ENCODE data around the gene TADA1. TPM values are rescaled to one million over a fixed set of nuclear protein-coding genes. Genes with fewer than 3 reads are reported as not detected.

Gene TADA1
- total RNA-seq, 4 donors from 2014 or later, result 10.4 to 16.6 (median 13.1) TPM

GRCh38 chr1:166827426-166827825 is 48.6 kb downstream of the TADA1 start:
- no peaks in the 10 kb centered on the region for H3K4me1 ChIP-seq
- H3K27ac ChIP-seq, result no peak overlapping the region
- DNase-seq (ENCODE audit: low spot score in 2 of 2), result no peak
- H3K27me3 ChIP-seq, result no peaks in the 10 kb centered on the region
- peaks cover 0 to 29% (median 0%) of the 10 kb centered on the region in 4 donors for H3K9me3 ChIP-seq
- no peaks in the 10 kb centered on the region for H3K36me3 ChIP-seq
- TF ChIP-seq EP300 (IDR thresholded peaks at IDR 0.05), result no peak
- no peak for TF ChIP-seq CTCF (IDR thresholded peaks at IDR 0.05)
- no peak for TF ChIP-seq POLR2A (IDR thresholded peaks at IDR 0.05)
- no peak overlapping the region for H3K4me3 ChIP-seq

GRCh38 chr1:166822385-166822784 is 53.7 kb downstream of the TADA1 start:
- Histone ChIP-seq H3K27ac (no peak overlapping the region), H3K9me3 (peaks cover 0 to 25% (median 0%) of the 10 kb centered on the region in 4 donors), H3K4me1 (no peaks in the 10 kb centered on the region), H3K27me3 (no peaks in the 10 kb centered on the region), H3K36me3 (no peaks in the 10 kb centered on the region), H3K4me3 (no peak overlapping the region)
- no peak for DNase-seq (ENCODE audit: low spot score in 2 of 2)
- WGBS, 2 donors, result 61 to 63% methylated on average over 7 of the region's 7 CpGs
- TF ChIP-seq POLR2A (IDR thresholded peaks at IDR 0.05) (no peak), CTCF (IDR thresholded peaks at IDR 0.05) (no peak), EP300 (IDR thresholded peaks at IDR 0.05) (no peak)

GRCh38 chr1:166819974-166820373 is 56.1 kb downstream of the TADA1 start:
- Histone ChIP-seq H3K9me3 (peaks cover 0 to 25% (median 0%) of the 10 kb centered on the region in 4 donors), H3K4me1 (no peaks in the 10 kb centered on the region), H3K4me3 (no peak overlapping the region), H3K27ac (no peak overlapping the region), H3K36me3 (no peaks in the 10 kb centered on the region), H3K27me3 (no peaks in the 10 kb centered on the region)
- 69 to 77% methylated on average over 2 of the region's 2 CpGs for WGBS, 2 donors
- DNase-seq (ENCODE audit: low spot score in 2 of 2), result no peak
- TF ChIP-seq EP300 (IDR thresholded peaks at IDR 0.05) (no peak), POLR2A (IDR thresholded peaks at IDR 0.05) (no peak), CTCF (IDR thresholded peaks at IDR 0.05) (no peak)

GRCh38 chr1:166814611-166815010 is 61.5 kb downstream of the TADA1 start:
- no peaks in the 10 kb centered on the region for H3K4me1 ChIP-seq
- no peak overlapping the region for H3K27ac ChIP-seq
- 54 to 59% methylated on average over 2 of the region's 2 CpGs for WGBS, 2 donors
- H3K9me3 ChIP-seq, result peaks cover 0 to 8% (median 0%) of the 10 kb centered on the region in 4 donors
- H3K4me3 ChIP-seq, result no peak overlapping the region
- TF ChIP-seq POLR2A (IDR thresholded peaks at IDR 0.05) (no peak), CTCF (IDR thresholded peaks at IDR 0.05) (no peak), EP300 (IDR thresholded peaks at IDR 0.05) (no peak)
- H3K36me3 ChIP-seq, result no peaks in the 10 kb centered on the region
- H3K27me3 ChIP-seq, result no peaks in the 10 kb centered on the region
- no peak for DNase-seq (ENCODE audit: low spot score in 2 of 2)

GRCh38 chr1:166813508-166814223 is 62.4 kb downstream of the TADA1 start:
- no peak for DNase-seq (ENCODE audit: low spot score in 2 of 2)
- Histone ChIP-seq H3K4me3 (no peak overlapping the region), H3K4me1 (no peaks in the 10 kb centered on the region), H3K36me3 (no peaks in the 10 kb centered on the region), H3K27ac (no peak overlapping the region), H3K27me3 (no peaks in the 10 kb centered on the region), H3K9me3 (peaks cover 0 to 4% (median 0%) of the 10 kb centered on the region in 4 donors)
- WGBS, 2 donors, result 47 to 52% methylated on average over 2 of the region's 2 CpGs
- no peak for TF ChIP-seq POLR2A (IDR thresholded peaks at IDR 0.05)
- no peak for TF ChIP-seq CTCF (IDR thresholded peaks at IDR 0.05)
- no peak for TF ChIP-seq EP300 (IDR thresholded peaks at IDR 0.05)

All from tibial nerve (tissue), 4 donors.